HFFc6 (cell line): ENCODE results near the gene LBHD2. TPM values are rescaled to one million over a fixed set of nuclear protein-coding genes. Genes with fewer than 3 reads are reported as not detected.
A peak's percentile ranks its signal among the peaks of the same experiment; 100 is the strongest.

Experiments
- DNase-seq: peaks from one replicate; pipeline ENCODE4 v3.0.0-alpha.2; 2018
- H3K27ac Mint-ChIP-seq: 2 replicates; pipeline ENCODE4 v1.8.0; 2020; ENCODE audit warnings: mild to moderate bottlenecking, mixed read lengths
- H3K27me3 Mint-ChIP-seq: 2 replicates; pipeline ENCODE4 v1.8.0; 2021; ENCODE audit warnings: mild to moderate bottlenecking, moderate library complexity, mixed read lengths; ENCODE audit not compliant: insufficient read depth
- H3K36me3 Mint-ChIP-seq: 2 replicates; pipeline ENCODE4 v1.8.0; 2021; ENCODE audit warnings: low read depth, mixed read lengths
- H3K4me1 Mint-ChIP-seq: 2 replicates; pipeline ENCODE4 v1.8.0; 2020; ENCODE audit warnings: low read depth, mixed read lengths
- H3K4me3 Mint-ChIP-seq: 2 replicates; pipeline ENCODE4 v1.8.0; 2020; ENCODE audit warnings: mild to moderate bottlenecking, moderate library complexity, mixed read lengths
- H3K9me3 Mint-ChIP-seq: 2 replicates; pipeline ENCODE4 v1.8.0; 2020; ENCODE audit warnings: mild to moderate bottlenecking, mixed read lengths
- CTCF ChIP-seq: fragments of 200-600 bp; sonication (generic); IDR thresholded peaks from 2 replicates; pipeline ENCODE4 v1.5.0; 2021; ENCODE audit warnings: antibody characterized with exemption, mild to moderate bottlenecking
- total RNA-seq, 6 experiments: library from RNA; stranded (reverse); fragmentation: NEBNext Ultra II Directional; extraction: Animal tissue kit (Norgen Biotek cat#: 25700); gene quantifications; 2 replicates in 1 of 6; 3 replicates in 5 of 6; pipeline ENCODE4 v1.2.3, GENCODE V29; 2021

Gene LBHD2
- total RNA-seq, 6 experiments from 2014 or later = not detected

DNA sequence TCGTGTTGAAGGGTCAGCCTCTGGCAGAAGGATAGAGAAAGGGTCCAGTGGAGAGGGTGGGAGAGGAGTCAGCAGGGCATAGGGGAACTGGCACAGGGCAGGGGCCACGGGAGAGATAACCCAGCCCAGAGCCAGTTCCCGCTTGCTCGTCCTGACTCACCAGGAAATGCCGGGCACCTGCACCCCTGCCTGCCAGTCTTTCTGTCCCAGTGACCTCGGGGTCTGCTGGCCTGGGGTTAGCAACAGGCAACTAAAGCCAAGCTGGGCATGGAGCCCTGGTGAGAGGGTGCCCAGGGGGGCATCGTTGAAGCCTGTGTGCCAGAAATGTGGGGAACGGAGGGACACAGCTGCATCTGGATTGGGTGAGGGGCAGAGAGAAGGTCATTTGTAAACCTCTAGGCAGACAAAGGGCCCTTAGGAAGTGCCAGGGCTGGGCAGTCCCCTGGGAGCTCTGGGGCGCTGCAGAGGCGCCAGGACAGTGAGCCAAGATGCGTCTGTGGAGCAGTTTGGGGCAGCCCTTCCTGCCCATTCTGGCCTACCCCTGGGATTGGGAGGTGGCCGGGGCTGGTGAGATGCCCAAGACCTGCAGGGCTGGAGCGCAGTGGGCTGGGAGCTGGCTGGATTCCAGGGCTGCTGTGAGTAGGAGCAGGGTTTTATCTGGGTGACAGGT lies 44.8 kb downstream of the LBHD2 start:
- Mint-ChIP-seq H3K4me1 (peaks cover 31% of the 10 kb centered on the region), H3K9me3 (no peaks in the 10 kb centered on the region), H3K27me3 (peaks cover 2% of the 10 kb centered on the region; the same call in 1 of the 2 replicates), H3K27ac (peak overlapping the region; percentile 48; the same call in 1 of the 2 replicates), H3K36me3 (peaks cover 5% of the 10 kb centered on the region; the same call in 1 of the 2 replicates), H3K4me3 (no peak overlapping the region)
- no peak for TF ChIP-seq CTCF
- DNase-seq = no peak

DNA sequence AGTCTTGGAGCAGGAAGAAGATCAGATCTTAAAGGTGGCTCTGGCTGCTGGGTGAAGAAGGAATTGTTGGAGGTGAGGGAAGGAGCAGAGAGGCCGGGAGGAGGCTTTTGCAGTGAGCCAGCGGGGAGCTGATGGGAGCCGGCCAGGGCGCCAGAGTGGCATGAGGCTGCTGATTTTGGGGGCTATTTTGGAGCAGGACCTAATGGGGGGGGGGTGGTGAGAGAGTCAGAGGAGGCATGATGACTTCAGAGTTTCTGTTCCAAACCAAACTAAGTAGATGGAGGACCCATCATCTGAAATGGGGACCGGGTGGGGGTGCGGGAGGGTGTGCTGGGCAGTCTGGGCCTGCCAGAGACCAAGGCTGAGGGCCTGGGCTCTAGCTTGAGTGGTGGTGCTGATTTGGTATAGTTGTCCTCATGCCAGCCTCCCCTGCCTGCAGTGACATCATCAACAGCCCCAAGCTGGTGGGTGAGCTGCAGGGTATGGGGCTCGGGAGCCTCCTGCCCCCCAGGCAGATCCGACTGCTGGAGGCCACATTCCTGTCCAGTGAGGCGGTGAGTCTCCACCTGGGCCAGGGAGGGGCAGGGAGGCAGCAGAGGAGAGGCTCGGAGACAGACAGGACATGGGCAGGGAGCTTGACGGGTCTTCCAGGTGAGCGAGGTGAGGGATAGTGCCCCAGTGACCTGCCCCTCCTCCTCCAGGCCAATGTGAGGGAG lies 45.4 kb downstream of the LBHD2 start:
- H3K27ac Mint-ChIP-seq = no peak overlapping the region
- no peak overlapping the region for H3K4me3 Mint-ChIP-seq

DNA sequence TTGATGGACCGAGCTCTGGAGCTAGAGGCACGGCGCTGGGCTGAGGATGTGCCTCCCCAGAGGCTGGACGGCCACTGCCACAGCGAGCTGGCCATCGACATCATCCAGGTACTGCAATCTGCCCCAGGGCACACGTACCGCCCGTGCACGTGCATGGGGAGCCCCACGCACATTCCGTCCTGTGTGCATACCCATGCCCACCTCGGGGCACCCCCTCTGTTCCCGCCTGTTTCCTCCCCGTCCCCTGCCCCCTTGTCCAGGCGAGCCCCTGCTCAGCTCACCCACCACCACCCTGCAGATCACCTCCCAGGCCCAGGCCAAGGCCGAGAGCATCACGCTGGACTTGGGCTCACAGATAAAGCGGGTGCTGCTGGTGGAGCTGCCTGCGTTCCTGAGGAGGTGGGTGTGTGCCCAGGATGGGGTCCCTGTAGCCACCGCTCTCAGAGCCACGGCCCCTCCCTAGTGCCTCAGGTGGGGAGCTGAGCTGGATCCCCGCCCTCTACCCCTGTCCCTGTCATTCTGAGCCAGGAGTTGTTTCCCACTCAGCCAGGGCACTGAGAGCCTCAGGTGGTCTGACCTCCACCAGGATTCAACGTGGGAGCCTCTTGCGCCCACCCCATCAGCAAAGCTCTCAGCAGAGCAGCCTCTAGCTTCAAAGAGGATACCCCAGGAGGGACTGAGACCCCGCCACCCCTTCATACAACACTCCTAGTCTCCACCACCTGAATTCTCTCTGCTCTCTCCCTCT lies 46.2 kb downstream of the LBHD2 start:
- Mint-ChIP-seq H3K4me3 (no peak overlapping the region), H3K4me1 (peaks cover 24% of the 10 kb centered on the region), H3K9me3 (no peaks in the 10 kb centered on the region), H3K27me3 (peaks cover 2% of the 10 kb centered on the region; the same call in 1 of the 2 replicates), H3K36me3 (peaks cover 11% of the 10 kb centered on the region; the same call in 1 of the 2 replicates), H3K27ac (no peak overlapping the region)
- DNase-seq = no peak
- no peak for TF ChIP-seq CTCF

More for the DNA sequence above, 45.4 kb downstream of the LBHD2 start:
- peaks cover 5% of the 10 kb centered on the region; the same call in 1 of the 2 replicates for H3K36me3 Mint-ChIP-seq
- TF ChIP-seq CTCF = no peak
- H3K27me3 Mint-ChIP-seq = peaks cover 2% of the 10 kb centered on the region; the same call in 1 of the 2 replicates
- H3K9me3 Mint-ChIP-seq = no peaks in the 10 kb centered on the region
- DNase-seq = no peak
- peaks cover 24% of the 10 kb centered on the region for H3K4me1 Mint-ChIP-seq

DNA sequence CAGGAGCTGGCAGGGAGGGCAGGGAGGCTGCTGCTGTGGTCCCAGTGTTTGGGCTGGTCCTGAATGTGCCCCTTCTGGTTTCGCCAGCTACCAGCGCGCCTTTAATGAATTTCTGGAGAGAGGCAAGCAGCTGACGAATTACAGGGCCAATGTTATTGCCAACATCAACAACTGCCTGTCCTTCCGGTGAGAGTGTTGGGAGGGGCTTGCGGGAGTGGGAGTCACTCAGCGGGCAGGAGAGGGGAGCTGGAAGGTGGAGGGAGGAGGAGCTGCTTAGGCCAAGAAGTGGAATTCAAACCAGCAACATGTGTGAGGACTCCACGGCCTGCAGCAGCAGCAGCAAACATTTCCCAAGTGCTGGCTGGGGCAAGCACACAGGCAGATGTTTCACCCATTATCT lies 47.0 kb downstream of the LBHD2 start:
- Mint-ChIP-seq H3K27me3 (peaks cover 2% of the 10 kb centered on the region), H3K36me3 (peaks cover 14% of the 10 kb centered on the region; the same call in 1 of the 2 replicates), H3K4me3 (no peak overlapping the region), H3K27ac (no peak overlapping the region), H3K9me3 (no peaks in the 10 kb centered on the region), H3K4me1 (peaks cover 24% of the 10 kb centered on the region)
- no peak for DNase-seq
- no peak for TF ChIP-seq CTCF

- H3K27ac Mint-ChIP-seq = no peak overlapping the region
- TF ChIP-seq CTCF = no peak
- peaks cover 17% of the 10 kb centered on the region for H3K36me3 Mint-ChIP-seq
- peaks cover 24% of the 10 kb centered on the region for H3K4me1 Mint-ChIP-seq
- H3K27me3 Mint-ChIP-seq = no peaks in the 10 kb centered on the region; the same call in none of the 2 replicates
- DNase-seq = no peak
- H3K4me3 Mint-ChIP-seq = no peak overlapping the region
- H3K9me3 Mint-ChIP-seq = no peaks in the 10 kb centered on the region
Measured at GRCh38 chr14:103131580-103131979, 47.6 kb downstream of the LBHD2 start.
